IPS DF 4.7 (cell line): Measurements from ENCODE around the gene SLIT1.

Source experiments
- DNase-seq: peaks from one replicate; pipeline ENCODE4 v3.0.0-alpha.2; 2013; ENCODE audit warnings: low spot score; ENCODE audit errors: extremely low read depth

The SLIT1 gene

DNA sequence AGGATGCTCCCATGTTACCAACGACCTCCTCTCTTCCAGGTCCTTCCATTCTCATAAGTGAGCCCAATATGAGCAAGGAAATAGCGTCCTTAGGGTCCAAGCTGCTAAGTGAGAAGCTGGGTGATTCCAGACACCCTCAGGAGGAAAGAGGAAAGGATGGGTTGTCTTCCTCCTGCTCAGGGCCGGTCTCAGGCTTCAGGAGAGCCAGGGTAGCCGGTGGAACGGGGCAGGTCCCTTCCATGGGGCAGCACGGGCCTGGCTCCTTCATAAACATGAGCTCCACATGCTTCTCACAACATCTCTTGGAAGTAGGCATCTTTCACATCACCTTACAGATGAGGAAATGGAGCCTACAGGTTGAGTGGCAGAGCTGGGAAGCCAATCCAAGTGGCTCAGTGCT, 12.7 kb downstream of the SLIT1 start:
- DNase-seq = no peak

DNA sequence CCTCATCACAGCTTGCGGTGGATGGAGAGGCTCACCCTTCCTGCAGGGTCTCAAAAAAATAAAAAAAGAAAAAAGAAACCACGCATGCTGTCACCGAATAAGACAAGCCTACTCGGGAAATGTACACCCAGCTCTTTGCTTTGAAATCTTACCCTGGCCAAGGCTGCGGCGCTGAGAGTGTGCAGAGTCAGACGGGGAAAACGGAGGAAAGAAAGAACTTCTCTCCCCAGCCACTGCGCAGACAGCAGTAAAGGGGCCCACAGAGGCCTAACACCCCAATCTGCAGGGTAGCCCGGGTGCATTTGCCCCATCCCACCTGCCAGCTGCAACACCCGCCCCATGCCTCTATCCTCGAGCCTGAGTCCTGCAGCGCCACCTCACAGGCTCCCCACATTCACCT, 14.8 kb downstream of the SLIT1 start:
- DNase-seq = no peak

DNA sequence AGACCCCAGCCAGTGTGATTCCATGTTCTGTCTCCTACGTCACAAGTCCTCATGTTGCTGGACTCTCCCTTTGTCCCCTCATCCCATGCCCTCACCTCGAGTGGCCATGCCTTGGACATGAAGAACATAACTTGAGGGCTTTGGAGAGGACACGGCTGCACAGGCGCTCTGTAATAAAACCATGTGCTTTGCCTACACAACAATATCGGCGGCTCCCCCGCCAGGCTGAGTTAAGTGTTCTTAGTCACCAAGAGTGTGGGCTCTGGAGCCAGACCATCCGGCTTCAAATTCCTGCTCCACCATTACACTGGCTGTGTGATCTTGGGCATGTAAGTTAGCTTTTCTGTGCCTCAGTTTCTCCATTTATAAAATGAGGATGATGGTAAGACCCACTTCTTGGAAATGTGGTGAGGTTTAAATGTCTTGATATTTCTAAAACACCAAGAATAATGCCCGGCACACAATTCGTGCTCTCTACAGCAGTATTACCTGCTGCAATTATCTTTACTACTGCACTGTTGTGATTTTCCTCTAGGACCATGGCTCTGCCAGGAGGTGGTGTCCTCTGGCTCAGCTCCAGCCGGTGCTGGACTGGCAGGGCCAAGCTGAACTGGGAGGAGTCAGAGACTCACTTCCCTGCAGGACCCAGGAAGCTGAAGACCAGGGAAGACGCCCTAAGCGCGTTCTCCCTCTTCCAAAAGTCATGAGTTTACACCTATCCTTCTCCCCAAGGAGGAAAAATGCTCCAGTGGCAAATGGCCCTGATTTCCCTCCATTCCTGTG, 15.7 kb downstream of the SLIT1 start:
- no peak for DNase-seq

DNA sequence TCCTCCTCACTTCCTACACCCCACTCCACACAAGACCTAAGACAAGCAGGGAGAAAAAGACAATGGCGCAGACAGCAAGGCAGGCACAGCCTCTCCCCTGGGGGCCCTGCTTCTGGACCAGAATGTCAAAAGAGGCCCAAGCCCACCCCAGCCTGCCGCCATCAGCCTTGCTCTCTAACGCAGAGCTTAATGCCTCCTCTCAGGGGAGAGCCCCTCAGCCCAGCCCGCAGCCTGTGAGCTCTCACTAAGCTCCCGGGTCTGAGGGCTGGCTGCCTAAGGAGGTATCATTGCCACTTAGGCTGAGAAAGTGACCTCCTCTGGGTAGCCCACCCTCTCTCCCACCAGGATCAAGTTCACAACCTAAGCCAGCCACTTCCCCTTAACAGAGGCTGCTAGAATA, 16.7 kb downstream of the SLIT1 start:
- no peak for DNase-seq

DNA sequence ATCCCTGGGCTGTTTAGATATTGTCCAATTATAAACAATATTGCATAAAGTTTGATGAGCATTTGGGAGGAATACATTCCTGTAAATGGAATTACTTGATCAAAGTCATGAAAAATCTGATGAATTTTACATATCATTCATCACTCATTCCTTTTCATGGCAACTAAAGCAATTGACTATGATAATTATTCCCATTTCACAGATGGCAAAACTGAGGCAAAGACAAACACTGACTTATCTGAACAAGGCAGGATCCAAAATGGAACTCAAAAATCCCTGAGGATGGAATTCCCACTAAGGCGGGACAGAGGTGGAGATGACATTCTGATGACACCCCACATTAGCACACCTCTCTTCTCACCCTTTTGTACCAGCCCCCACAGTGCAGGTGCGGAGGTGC, 17.1 kb downstream of the SLIT1 start:
- no peak for DNase-seq

DNA sequence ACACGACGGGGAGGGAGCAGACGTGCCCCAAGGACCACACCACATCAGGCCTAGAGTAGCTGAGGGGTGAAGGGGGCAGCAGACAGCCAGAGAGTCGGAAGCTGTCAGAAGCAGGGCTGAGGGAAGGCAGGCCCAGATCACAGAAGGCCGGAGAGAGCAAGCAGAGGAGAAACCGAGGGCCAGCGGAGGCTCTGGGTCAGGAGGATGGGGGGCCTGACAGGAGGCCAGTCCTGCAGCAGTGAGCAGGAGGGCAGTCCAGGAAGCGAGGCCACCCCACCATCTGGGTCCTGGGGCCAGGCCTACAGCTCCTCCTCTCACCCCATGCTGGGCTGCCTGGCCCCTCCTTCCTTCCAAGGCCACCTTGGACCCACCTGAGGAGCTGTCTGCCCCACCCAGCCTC, 20.3 kb downstream of the SLIT1 start:
- no peak for DNase-seq

DNA sequence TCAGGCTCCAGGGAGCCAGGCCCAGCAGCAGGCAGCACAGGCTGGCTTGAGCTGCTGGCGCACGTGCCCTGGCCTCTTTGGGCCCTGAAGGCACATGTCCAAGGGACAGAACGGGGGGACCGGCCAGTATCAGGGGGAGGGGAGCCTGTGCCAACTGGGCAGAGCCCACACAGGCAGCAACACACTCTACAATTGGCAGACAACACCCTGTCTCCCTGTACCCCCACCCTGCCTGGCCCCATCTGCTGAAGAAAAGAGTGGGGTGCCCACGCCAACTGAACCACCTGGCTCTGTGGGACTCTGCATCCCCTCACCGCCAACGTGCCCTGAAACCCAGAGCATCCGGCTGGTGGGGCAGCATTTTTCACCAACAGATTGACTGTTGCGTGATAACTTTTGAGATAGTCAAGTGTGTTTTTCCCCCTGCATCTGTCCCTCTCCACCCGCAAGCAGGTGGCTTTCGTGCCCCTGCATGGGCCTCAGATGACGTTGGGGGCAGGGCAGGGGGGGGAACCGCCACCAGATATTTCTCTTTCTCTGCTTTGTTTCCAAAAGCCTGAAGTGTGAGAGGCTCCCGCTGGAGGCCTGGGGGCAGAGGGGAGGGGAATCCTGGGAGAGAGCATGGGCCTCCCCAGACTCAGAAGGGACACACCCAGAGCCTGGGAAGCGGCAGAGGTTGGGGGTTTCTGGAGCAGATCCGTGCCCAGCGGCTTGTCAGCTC, 21.8 kb downstream of the SLIT1 start:
- no peak for DNase-seq

DNA sequence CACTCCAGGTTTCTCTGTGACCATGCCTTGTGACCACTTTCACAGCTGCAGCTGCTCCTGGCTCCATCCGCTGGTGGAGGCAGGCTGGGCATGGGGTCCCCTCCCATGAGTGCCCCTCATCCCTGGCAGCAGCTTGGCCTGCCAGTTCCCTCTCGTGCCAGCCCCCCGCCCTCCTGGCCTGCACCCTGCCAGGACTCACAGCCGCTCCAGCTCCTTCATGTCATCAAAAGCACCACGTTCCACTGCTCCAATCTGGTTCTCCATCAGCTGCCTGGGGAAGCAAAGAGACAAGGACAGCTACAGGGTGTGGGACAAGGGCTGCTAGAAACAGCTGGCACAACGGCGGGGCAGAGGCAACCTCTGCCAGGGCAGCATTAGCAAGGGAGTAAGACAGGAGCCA, 22.6 kb downstream of the SLIT1 start:
- DNase-seq = no peak

DNA sequence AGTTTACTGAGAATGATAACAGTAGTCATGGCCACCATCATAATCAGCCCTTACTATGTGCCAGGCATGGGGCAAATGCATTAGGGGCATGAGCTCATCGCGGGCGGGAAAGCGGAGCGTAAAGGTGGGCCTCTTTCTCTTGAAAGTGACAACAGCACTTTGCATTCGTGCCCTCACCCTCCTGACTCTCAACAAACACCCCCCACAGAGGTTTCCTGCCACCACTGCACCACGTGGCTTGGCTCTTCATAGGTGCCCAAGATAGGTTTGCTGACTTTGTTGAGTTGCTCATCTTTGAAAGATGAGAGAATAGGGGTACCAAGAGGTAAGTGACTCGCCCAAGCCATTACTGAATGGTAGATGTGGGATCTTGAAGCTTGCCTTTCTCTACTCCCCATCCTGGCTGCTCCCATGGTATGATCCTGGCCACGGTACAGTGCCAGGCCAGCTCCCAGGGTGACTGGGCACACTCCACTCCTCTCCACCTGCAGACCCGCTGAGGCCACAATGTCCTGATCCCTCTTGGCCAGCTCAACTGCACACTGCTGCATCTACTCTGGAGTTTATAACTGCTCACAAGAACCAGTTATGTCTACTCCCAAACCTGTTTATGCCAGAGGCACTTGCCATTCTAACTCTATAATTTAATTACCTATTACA, 26.0 kb downstream of the SLIT1 start:
- DNase-seq = no peak

DNA sequence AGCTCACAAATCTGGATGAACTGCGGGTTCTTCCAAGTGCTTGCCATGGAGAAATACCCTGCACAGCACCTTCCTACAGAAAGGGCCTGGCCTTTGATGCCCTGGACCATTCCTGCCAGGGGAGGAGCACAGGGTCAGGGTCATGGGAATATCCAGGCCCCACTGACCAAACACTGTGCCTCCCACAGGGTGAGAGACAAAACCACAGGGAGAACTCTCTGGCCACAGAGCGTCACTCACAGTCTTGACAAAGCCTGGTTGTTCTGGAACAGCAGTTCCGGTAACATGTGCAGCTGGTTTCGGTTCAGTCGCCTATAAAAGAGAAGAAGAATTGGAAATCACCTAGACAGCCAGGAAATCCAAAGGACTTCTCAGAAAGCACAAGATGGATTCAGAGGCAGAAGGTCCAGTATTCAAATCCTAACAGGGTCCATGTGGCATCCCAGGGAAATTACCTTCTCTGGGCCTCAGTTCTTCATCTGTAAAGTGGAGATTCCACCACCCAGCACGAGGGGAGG, 28.1 kb downstream of the SLIT1 start:
- no peak for DNase-seq

DNA sequence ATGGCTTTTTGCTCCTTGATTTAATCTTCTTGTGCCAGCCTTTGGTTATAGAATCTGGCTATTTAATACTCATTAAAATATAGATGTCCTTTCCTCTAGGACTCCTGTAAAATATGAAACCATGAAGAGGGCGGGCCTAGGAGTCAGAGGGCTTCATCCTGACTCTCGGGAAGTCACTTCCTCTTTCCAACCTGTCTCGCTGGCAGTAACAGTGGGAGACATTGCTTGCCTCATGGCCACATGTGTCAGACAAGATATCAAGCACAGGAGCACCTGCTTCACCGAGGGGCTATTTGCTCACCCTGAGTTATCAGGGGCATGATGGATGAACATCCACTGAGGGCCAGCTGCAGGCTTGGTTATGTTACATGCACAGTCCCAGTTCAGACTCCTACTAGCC, 31.0 kb downstream of the SLIT1 start:
- no peak for DNase-seq

DNA sequence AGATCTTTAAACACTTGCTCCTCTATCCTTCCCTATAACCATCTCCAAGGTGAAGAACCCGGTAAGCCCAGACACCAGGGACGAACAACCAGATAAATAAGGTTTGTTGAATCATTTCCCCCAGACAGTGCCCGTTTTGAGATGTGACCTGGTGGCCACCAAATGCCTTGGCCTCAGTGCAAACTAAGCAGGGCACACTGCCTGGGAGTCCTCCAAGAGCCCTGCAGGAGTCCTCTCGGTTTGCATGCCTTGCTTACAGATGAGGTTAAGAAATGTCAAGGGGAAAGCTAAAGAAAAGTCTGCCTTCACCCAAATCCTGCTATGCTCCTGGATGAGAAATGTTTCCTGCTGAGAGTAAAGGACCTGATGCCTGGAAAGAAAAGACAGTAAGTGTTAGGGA, 31.6 kb downstream of the SLIT1 start:
- DNase-seq = no peak

DNA sequence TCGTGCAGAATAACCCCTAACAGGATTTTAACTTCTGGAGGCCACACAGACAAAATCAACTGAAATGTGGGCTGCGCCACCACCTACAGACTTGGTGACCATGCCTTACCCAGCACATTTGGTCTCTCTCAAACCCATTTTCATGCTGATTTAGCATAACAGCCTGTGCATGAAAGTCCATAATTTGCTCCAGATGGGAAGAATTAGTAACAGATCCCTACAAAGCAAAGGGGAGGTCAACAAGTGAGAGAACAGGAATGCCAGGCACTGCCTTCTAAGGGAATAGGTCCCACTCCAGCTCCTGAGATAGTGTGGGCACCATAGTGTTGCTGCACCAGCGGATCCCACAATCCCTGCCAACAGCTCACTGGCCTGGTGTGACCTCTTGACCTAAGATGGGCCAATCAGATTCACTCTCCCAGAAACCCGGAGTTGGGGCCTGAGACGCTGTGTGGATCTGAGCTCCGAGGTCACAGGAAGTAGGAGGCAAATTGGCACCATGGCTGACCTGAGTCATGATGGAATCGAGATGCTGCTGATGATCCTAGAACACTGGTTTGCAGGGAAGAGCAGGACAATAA, 32.4 kb downstream of the SLIT1 start:
- no peak for DNase-seq

DNA sequence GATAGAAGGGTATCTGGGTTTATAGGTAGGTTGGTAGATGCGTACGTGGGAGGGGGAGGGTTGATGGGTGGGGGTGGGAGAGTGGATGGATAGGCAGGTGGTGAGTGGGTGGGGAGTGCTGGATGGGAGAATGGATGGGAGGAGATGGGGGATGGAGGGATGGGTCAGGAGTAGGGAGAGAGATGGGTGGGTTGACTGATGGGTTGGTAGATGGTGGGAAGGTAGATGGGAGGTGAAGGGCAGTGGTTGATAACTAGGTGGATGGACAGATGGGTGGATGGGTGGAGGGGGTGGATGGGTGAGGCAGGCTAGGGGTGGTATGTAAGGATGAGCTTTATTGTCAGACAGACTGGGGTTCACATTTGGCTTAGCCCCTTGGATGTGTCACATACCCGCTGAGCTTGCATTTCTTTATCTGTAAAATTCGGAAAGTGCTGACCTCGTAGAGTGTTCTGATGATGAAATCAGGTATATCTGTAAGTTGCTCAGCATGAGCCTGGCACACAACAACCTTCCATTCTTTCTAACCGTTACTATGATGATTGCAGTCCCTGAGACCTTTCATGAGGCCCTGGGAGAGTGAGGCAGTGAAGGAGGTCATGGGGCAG, 34.3 kb downstream of the SLIT1 start:
- no peak for DNase-seq

DNA sequence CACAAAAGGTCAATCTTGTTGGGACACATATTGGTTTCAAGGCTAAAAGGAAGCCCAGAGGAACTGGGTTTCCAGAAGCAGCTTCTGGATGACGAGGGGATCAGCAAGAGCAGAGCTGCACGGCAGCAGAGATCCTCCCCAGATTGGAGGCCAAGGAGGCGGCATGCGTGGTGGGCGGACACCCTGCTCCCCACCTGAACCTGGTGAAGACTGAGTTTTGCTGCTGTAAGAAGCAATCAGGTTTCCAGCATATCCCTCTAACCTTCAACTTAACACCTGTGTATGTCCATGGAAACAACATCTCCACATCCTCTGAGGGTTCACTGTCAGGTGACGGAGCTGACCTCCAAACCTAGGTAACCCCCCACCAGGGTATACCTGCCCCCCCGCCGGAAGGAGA, 35.1 kb downstream of the SLIT1 start:
- DNase-seq = no peak

DNA sequence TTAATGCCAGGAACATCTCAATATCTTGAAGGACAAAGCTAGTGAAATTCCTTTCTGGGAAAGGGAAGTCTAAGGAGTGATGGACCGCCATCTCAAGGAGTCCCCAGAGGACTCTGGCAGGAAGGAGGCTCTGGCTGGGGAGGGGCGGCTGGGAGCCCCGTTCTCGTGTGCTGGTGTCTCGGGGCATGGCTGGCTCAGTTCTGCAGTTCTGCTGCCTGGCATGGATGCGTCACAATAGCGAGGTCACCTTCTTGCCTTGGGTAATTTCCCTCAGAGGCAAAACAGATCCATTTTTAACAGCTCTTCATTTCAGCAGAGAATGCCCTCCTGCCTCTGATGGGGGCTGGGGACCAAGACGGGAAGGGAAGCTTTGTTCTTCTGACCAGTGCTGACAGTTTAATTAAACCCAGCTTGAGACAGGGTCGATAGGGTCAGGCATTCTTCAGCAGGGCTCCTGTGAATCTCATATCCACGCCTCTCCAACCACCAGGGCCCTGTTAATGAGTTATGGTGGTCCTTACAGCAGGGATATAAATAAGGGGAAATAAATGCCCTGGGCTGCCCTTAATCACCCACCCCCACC, 35.7 kb downstream of the SLIT1 start:
- DNase-seq = no peak

DNA sequence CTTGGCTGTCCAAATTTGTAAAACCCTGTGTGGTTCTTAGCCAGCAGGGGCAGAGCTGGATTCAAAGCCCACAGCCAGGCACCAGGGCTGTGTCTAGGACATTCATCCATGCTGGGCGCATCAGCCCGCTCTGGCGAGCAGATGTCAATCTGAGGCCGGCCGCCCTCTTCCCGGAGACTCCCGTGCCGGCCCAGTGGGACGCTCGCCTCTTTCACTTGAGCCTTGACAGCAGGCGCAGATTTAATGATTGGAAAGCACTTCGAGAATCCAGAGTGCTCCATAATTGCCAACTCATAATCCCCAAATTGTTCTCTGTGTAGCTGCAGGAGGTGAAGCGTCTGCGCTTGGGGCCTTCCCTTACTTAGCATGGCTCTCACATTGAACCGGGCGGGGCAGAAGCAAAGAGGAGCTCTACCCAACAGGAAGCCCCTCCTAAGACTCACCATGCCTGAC, 36.7 kb downstream of the SLIT1 start:
- DNase-seq = no peak

DNA sequence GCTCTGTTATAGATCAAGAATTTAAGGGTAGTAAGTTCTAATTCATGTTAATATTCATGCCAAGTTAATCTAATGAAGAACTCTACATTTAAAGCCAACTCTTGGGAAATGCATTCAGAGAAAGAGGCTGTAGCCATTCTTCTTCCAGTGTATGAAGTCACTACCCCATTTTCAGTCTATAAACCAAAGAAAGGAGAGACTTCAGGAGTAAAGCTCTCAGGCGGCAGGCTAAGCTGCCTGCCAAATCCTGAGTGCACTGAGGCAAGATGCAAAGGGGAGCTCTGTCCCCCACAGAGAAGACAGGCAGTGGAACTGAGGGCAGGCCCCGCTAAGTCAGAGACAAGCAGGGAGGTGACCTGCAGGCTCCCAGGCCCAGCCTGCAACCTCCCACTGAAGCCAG, 41.5 kb downstream of the SLIT1 start:
- DNase-seq = no peak

DNA sequence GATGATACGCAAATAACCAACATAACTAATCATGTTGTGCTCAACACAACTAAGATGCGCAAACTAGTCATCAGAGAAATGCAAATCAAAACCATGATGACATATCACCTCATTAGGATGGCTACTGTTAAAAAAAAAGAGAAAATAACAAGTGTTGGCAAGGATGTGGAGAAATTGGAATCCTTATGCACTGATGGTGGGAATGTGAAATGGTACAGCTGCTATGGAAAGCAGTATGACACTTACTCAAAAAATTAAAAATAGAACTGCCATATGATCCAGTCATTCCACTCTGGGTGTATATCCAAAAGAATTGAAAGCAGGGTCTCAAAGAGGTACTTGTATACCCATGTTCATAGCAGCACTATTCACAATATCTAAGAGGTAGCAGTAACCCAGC, 42.9 kb downstream of the SLIT1 start:
- no peak for DNase-seq

DNA sequence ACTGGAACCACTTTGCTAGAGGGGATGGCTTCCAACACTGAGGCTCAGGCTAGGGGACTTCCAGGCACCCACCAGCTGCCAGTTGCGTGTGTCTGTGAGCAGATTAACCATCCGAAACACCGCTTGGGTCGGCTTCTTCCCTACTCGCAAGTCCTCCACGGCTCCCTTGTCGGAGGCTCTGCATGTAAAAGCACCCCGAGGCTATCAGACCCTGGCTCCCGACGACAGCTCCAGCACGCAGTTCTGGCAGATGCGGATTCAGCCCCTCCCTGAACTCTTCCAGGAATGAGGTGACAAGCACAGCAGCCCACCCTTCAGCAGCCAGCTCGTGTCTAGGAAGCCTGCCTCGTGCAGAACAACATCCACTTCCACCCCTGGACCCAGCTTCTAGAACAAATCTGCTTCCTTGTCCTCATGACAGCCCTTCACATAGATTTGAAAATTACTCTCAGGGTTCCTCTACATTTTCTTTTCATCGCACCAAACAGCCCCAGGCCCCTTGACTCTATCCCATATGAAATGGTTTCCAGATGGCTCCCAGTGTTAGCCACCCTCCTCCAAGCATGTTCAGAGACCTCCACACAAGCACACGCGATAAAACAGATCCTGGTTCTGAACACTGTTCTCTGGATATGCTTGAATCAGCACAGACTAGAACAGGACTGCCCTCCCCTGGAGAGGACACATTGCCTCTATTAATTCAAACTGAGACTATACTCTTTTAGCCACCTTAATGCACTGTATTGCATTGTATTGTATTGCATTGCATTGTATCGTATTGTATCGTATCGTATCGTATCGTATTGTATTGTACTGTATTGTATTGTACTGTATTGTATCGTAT, 44.6 kb downstream of the SLIT1 start:
- no peak for DNase-seq
